B cell (primary cell): Measurements from ENCODE around the gene SMAD1. TPM values are rescaled to one million over a fixed set of nuclear protein-coding genes. Genes with fewer than 3 reads are reported as not detected.

Experiments
- ATAC-seq: fragments of 200-7000 bp; cut with Tn5 transposase; one replicate; pipeline ENCODE4 v1.10.0; 2021; ENCODE audit warnings: low read depth, mild to moderate bottlenecking, moderate number of reproducible peaks, moderate library complexity
- CTCF ChIA-PET: fragments of 350-600 bp; sonication (Branson Sonifier 250); formaldehyde crosslinking; loops from one replicate; lab custom pipeline; 2021; ENCODE audit warnings: antibody characterized with exemption, inconsistent platforms; lab: Charles Lee
- POLR2A ChIA-PET: fragments of 350-600 bp; sonication (Branson Sonifier 250); formaldehyde crosslinking; loops from one replicate; lab custom pipeline; 2021; ENCODE audit warnings: antibody characterized with exemption; lab: Charles Lee
- DNase-seq: peaks from one replicate; pipeline ENCODE4 v3.0.0; 2013
- H2AFZ ChIP-seq: 2 replicates; pipeline ENCODE4 v1.6.1; 2012; ENCODE audit warnings: mild to moderate bottlenecking, low read depth, low read length; ENCODE audit not compliant: insufficient read depth, poor library complexity, severe bottlenecking
- H3K27ac ChIP-seq, 2 donors: 1 replicate in 1 of 2; 2 replicates in 1 of 2; pipeline ENCODE4 v1.5.1; 2012 to 2013; ENCODE audit warnings: low read length in 2 of 2, mild to moderate bottlenecking in 2 of 2, moderate library complexity in 1 of 2
- H3K27me3 ChIP-seq, 4 experiments: fragments of 200-600 bp in 1 of 4; sonication (generic) in 1 of 4; replicated peaks in 1 of 4; 1 replicate in 2 of 4; 2 replicates in 2 of 4; pipeline versions ENCODE4 v1.6.1 to v1.7.0; 2013 to 2016; ENCODE audit warnings: low read length in 3 of 4, mild to moderate bottlenecking in 2 of 4, mixed read lengths in 1 of 4, moderate library complexity in 1 of 4; ENCODE audit not compliant: insufficient read depth in 4 of 4, control insufficient read depth in 3 of 4; ENCODE audit errors: control extremely low read depth in 1 of 4
- H3K36me3 ChIP-seq, 2 experiments: replicated peaks in 1 of 2; 1 replicate in 1 of 2; 2 replicates in 1 of 2; pipeline versions ENCODE4 v1.6.1 to v1.7.1; 2013; ENCODE audit warnings: low read length in 1 of 2; ENCODE audit not compliant: insufficient read depth in 2 of 2, control insufficient read depth in 1 of 2; ENCODE audit errors: control extremely low read depth in 1 of 2, extremely low read depth in 1 of 2
- H3K4me1 ChIP-seq, 2 donors: fragments of 200-600 bp in 1 of 2; sonication (generic) in 1 of 2; 1 replicate in 1 of 2; 2 replicates in 1 of 2; pipeline versions ENCODE4 v1.5.1 to v1.6.1; 2013 to 2017; ENCODE audit warnings: low read length in 2 of 2; ENCODE audit not compliant: control insufficient read depth in 2 of 2, insufficient read depth in 2 of 2
- H3K4me2 ChIP-seq: replicated peaks from 2 replicates; pipeline ENCODE3; 2012; ENCODE audit warnings: mild to moderate bottlenecking, low read depth, low read length; ENCODE audit not compliant: poor library complexity, severe bottlenecking
- H3K4me3 ChIP-seq, 5 experiments: fragments of 200-600 bp in 1 of 5; sonication (generic) in 1 of 5; 1 replicate in 3 of 5; 2 replicates in 2 of 5; pipeline versions ENCODE4 v1.5.1 to v1.7.0; 2011 to 2016; ENCODE audit warnings: low read length in 4 of 5, mild to moderate bottlenecking in 4 of 5, low read depth in 2 of 5, control low read depth in 1 of 5, moderate library complexity in 1 of 5; ENCODE audit not compliant: insufficient read depth in 1 of 5; ENCODE audit errors: control extremely low read depth in 1 of 5, extremely low read depth in 1 of 5
- H3K79me2 ChIP-seq: fragments of 200-600 bp; sonication (generic); one replicate; pipeline ENCODE4 v1.6.0; 2016; ENCODE audit warnings: low read length; ENCODE audit not compliant: control insufficient read depth, insufficient read depth
- H3K9ac ChIP-seq: fragments of 200-600 bp; sonication (generic); 2 replicates; pipeline ENCODE4 v1.6.1; 2017; ENCODE audit warnings: mild to moderate bottlenecking, low read length, moderate library complexity
- H3K9me3 ChIP-seq, 3 donors: one replicate each; pipeline versions ENCODE4 v1.6.1 to v1.7.1; 2013; ENCODE audit warnings: low read length in 2 of 3; ENCODE audit not compliant: control insufficient read depth in 2 of 3, insufficient read depth in 1 of 3; ENCODE audit errors: control extremely low read depth in 1 of 3
- H4K20me1 ChIP-seq: 2 replicates; pipeline ENCODE4 v1.6.0; 2012; ENCODE audit warnings: mild to moderate bottlenecking, low read length; ENCODE audit not compliant: insufficient read depth, control insufficient read depth, poor library complexity, severe bottlenecking
- H3K27ac Mint-ChIP-seq: one replicate; pipeline ENCODE4 v1.8.0; 2021; ENCODE audit warnings: mixed read lengths
- H3K27me3 Mint-ChIP-seq: one replicate; pipeline ENCODE4 v1.8.0; 2021; ENCODE audit warnings: mixed read lengths
- H3K4me1 Mint-ChIP-seq: one replicate; pipeline ENCODE4 v1.8.0; 2021; ENCODE audit warnings: mixed read lengths
- H3K4me3 Mint-ChIP-seq: one replicate; pipeline ENCODE4 v1.8.0; 2021; ENCODE audit warnings: mixed read lengths
- H3K9me3 Mint-ChIP-seq: one replicate; pipeline ENCODE4 v1.8.0; 2022; ENCODE audit warnings: mixed read lengths; ENCODE audit not compliant: insufficient read depth
- CTCF ChIP-seq: fragments of 200-600 bp; IDR thresholded peaks from one replicate; pipeline ENCODE4 v1.8.0; 2022; ENCODE audit warnings: antibody characterized with exemption, mild to moderate bottlenecking
- EZH2 ChIP-seq: IDR thresholded peaks from 2 replicates; pipeline ENCODE4 v1.6.1; 2012; ENCODE audit warnings: borderline replicate concordance, low read depth, mild to moderate bottlenecking, moderate library complexity, low read length; ENCODE audit not compliant: insufficient read depth, poor library complexity, severe bottlenecking
- WGBS: methylation state at CpG from one replicate; pipeline ENCODE4 v1.1.5; 2013; ENCODE audit warnings: missing lambda C conversion rate; ENCODE audit not compliant: insufficient coverage; 5-methylcytosine and 5-hydroxymethylcytosine counted together
- intact Hi-C: fragments of 100-400 bp; cut with micrococcal nuclease; formaldehyde crosslinking; loops from one replicate; pipeline ENCODE4 v1.10.0; 2022
- polyA plus RNA-seq: library from polyadenylated mRNA; depleted of rRNA; stranded (reverse); fragments of >200 nt; gene quantifications from 2 replicates; pipeline ENCODE4 v1.2.3, GENCODE V29; 2012
- total RNA-seq, 2 donors: library from RNA; stranded (reverse); fragments of 120-200 nt in 1 of 2; gene quantifications; 1 replicate in 1 of 2; 2 replicates in 1 of 2; pipeline versions ENCODE4 v1.2.3 to v1.2.4, GENCODE V29; 2013 to 2022

SMAD1 gene
- total and polyA plus RNA-seq, 2 donors (not counting 1 experiment from before 2014, with no cell fraction given): 0.12 TPM; not detected in 1

GRCh38 chr4:145553375-145553774 lies 71.7 kb downstream of the SMAD1 start:
- Histone ChIP-seq H2AFZ (no peak overlapping the region), H4K20me1 (no peaks in the 10 kb centered on the region), H3K9me3 (no peaks in the 10 kb centered on the region), H3K4me3 (no peak overlapping the region), H3K4me2 (no peak overlapping the region), H3K9ac (no peak overlapping the region), H3K4me1 (peaks cover 0 to 2% of the 10 kb centered on the region in 2 donors), H3K27me3 (no peaks in the 10 kb centered on the region), H3K27ac (no peak overlapping the region), H3K36me3 (no peaks in the 10 kb centered on the region), H3K79me2 (no peaks in the 10 kb centered on the region)
- 100% methylated on average over 3 of the region's 4 CpGs for WGBS
- ChIA-PET POLR2A (no interaction called here), CTCF (interaction anchor here (1.1 to 1.3 kb wide), 2 partner anchors 8 to 319 kb away, joined by 4 read pairs; no protein-coding TSS in a partner anchor)
- no peaks in the 10 kb centered on the region for H3K27me3 Mint-ChIP-seq
- ATAC-seq: no peak
- no peaks in the 10 kb centered on the region for H3K9me3 Mint-ChIP-seq
- no peak for TF ChIP-seq CTCF
- TF ChIP-seq EZH2: no peak
- H3K4me1 Mint-ChIP-seq: peaks cover 5% of the 10 kb centered on the region
- intact Hi-C loops: no loop called here
- H3K4me3 Mint-ChIP-seq: no peak overlapping the region
- DNase-seq: no peak
- H3K27ac Mint-ChIP-seq: no peak overlapping the region

GRCh38 chr4:145554691-145555090 lies 73.0 kb downstream of the SMAD1 start:
- intact Hi-C loops: no loop called here
- no peak overlapping the region for H3K27ac ChIP-seq
- POLR2A ChIA-PET: no interaction called here

More at GRCh38 chr4:145554691-145555090, 73.0 kb downstream of the SMAD1 start:
- H3K4me3 Mint-ChIP-seq: no peak overlapping the region
- no peaks in the 10 kb centered on the region for H3K27me3 Mint-ChIP-seq
- Histone ChIP-seq H3K27me3 (no peaks in the 10 kb centered on the region), H3K4me1 (peaks cover 0 to 2% of the 10 kb centered on the region in 2 donors), H4K20me1 (no peaks in the 10 kb centered on the region), H2AFZ (no peak overlapping the region), H3K9ac (no peak overlapping the region), H3K4me3 (no peak overlapping the region), H3K4me2 (no peak overlapping the region), H3K36me3 (no peaks in the 10 kb centered on the region), H3K79me2 (no peaks in the 10 kb centered on the region), H3K9me3 (no peaks in the 10 kb centered on the region)
- no CpG with 5 or more reads among the region's 1 CpG for WGBS
- no peak overlapping the region for H3K27ac Mint-ChIP-seq
- TF ChIP-seq CTCF (no peak), EZH2 (no peak)
- no peak for DNase-seq
- H3K4me1 Mint-ChIP-seq: peaks cover 5% of the 10 kb centered on the region
- H3K9me3 Mint-ChIP-seq: no peaks in the 10 kb centered on the region
- no peak for ATAC-seq
- CTCF ChIA-PET: interaction anchor here (1.2 kb wide), 2 partner anchors 18 to 400 kb away, joined by 3 read pairs; no protein-coding TSS in a partner anchor
